Activated naive CD8-positive, alpha-beta T cell treated with anti-CD3 and anti-CD28 coated beads for 36 hours (primary cell): ENCODE measurements around the gene CITED1. TPM values are rescaled to one million over a fixed set of nuclear protein-coding genes. Genes with fewer than 3 reads are reported as not detected.

Experiments
- DNase-seq: peaks from one replicate; pipeline ENCODE4 v3.0.0; 2021
- H3K27ac Mint-ChIP-seq: one replicate; pipeline ENCODE4 v1.8.0; 2022; ENCODE audit warnings: mild to moderate bottlenecking, moderate library complexity, mixed read lengths
- H3K27me3 Mint-ChIP-seq: one replicate; pipeline ENCODE4 v1.8.0; 2022; ENCODE audit warnings: mild to moderate bottlenecking, mixed read lengths
- H3K36me3 Mint-ChIP-seq: one replicate; pipeline ENCODE4 v1.8.0; 2021; ENCODE audit warnings: mild to moderate bottlenecking, mixed read lengths
- H3K4me1 Mint-ChIP-seq: one replicate; pipeline ENCODE4 v1.8.0; 2021; ENCODE audit warnings: mixed read lengths
- H3K4me3 Mint-ChIP-seq: one replicate; pipeline ENCODE4 v1.8.0; 2022; ENCODE audit warnings: mild to moderate bottlenecking, moderate library complexity, mixed read lengths
- H3K9me3 Mint-ChIP-seq: one replicate; pipeline ENCODE4 v1.8.0; 2022; ENCODE audit warnings: mixed read lengths
- total RNA-seq, 2 experiments: library from RNA; stranded (reverse); gene quantifications; one replicate each; pipeline ENCODE4 v1.2.3, GENCODE V29; 2021

Gene CITED1
- total RNA-seq, 2 experiments from 2014 or later: not detected

DNA sequence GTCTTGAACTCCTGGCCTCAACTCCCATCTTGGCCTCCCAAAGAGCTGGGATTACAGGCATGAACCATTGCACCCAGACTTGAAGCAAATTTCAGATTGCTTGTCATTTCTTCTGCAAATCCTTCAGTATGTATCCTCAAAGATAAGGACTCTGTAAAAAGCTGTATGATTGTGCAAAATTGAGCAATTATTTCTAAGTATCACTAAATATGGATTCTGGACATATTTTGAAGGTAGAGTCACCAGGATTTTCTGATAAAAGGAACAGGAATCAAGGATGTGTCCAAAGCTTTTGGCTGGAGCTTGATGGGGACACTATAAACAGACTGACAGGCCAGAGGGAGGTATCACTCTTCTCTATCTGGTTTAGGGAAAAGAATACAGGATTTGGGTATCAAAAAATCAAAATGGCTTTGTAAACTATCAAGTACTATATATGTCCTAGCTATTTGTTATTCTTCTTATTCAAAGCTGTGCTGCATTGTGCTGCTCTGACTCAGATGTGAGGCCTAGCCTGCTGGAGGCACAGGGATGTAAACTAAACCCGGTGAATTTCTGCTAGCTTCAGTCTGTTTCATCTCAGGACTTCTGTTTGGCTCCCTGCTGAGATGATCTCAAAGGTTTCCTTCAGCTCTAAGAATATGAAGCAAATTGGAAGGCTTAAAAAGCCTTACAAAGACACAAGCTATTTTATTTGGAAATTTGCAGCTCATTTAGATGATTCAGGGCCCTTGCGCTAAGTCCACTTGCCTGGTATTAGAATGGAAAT, 36.9 kb downstream of the CITED1 start:
- H3K4me3 Mint-ChIP-seq: no peak overlapping the region
- H3K27ac Mint-ChIP-seq: no peak overlapping the region
- H3K9me3 Mint-ChIP-seq: peaks cover 1% of the 10 kb centered on the region
- H3K4me1 Mint-ChIP-seq: peaks cover 25% of the 10 kb centered on the region
- no peaks in the 10 kb centered on the region for H3K27me3 Mint-ChIP-seq
- DNase-seq: no peak
- peaks cover 34% of the 10 kb centered on the region for H3K36me3 Mint-ChIP-seq

DNA sequence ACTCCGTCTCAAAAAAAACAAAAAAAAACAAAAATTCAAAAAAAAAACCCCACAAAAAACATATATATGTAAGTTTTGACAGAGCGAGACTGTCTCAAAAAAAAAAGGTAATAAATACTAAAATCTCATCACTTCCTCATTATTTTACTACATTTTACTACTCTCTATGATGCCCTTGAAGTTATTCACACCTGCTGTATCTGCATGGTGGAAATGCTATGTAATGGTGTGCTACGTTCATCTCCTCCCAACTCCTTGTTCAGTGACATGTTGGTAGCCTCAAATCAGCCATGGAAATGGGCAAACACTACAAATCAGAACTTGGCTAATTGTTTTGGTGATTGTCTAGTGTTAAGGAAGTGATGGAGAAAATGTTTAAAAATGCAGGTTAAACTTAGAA, 40.5 kb downstream of the CITED1 start:
- peaks cover 11% of the 10 kb centered on the region for H3K4me1 Mint-ChIP-seq
- peaks cover 1% of the 10 kb centered on the region for H3K9me3 Mint-ChIP-seq
- DNase-seq: no peak
- peaks cover 12% of the 10 kb centered on the region for H3K36me3 Mint-ChIP-seq
- H3K27ac Mint-ChIP-seq: no peak overlapping the region
- H3K27me3 Mint-ChIP-seq: no peaks in the 10 kb centered on the region
- H3K4me3 Mint-ChIP-seq: no peak overlapping the region

GRCh38 chrX:72262077-72262476, 43.6 kb downstream of the CITED1 start:
- Mint-ChIP-seq H3K27me3 (no peaks in the 10 kb centered on the region), H3K9me3 (no peaks in the 10 kb centered on the region), H3K4me1 (peaks cover 4% of the 10 kb centered on the region), H3K27ac (no peak overlapping the region), H3K4me3 (no peak overlapping the region), H3K36me3 (no peaks in the 10 kb centered on the region)
- DNase-seq: no peak

- Mint-ChIP-seq H3K27me3 (peaks cover 5% of the 10 kb centered on the region), H3K4me1 (peaks cover 5% of the 10 kb centered on the region), H3K36me3 (no peaks in the 10 kb centered on the region), H3K4me3 (no peak overlapping the region), H3K27ac (no peak overlapping the region), H3K9me3 (no peaks in the 10 kb centered on the region)
- DNase-seq: no peak
Observed at GRCh38 chrX:72260448-72260847, 45.3 kb downstream of the CITED1 start.

DNA sequence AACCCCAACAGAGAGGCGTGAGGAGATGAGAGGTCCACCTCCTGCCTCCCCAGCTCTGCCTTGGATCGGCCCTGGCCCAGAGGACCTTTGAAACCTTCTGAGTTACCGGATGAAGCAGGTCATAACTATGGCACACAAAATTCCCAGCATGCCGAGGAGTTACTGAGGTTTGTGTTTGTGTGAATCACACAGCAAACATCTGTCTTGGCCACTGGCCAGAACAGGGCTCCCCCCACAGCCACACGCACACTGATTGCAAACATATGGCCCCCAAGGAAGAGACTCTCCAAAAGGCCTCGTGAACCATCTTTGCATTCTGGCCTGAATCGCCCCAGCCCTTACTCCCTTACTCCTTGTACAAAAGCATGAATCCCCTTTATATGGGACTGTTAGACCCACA, 47.5 kb downstream of the CITED1 start:
- peaks cover 10% of the 10 kb centered on the region for H3K4me1 Mint-ChIP-seq

DNA sequence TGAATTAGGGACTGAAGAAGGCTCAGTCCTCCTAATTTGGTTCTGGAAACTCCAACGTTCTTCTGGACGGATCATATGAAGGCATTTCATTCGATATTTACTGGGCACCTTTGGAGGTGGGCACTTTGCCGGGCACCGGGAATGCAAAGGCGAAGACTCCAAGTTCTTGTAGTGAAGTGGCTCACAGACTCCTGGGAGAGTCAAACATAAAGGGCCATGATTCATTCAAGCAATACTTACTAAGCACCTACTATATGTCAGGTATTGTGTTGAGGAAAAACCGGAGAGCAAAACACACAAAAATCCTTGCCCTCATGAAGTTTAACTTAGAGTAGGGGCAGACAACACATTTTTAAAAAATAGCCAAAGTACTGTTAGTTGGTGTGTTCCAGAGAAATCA, 49.9 kb downstream of the CITED1 start:
- no peaks in the 10 kb centered on the region for H3K36me3 Mint-ChIP-seq
- H3K27me3 Mint-ChIP-seq: peaks cover 29% of the 10 kb centered on the region
- peaks cover 7% of the 10 kb centered on the region for H3K4me1 Mint-ChIP-seq
- H3K4me3 Mint-ChIP-seq: no peak overlapping the region
- H3K27ac Mint-ChIP-seq: no peak overlapping the region
- no peaks in the 10 kb centered on the region for H3K9me3 Mint-ChIP-seq
- DNase-seq: no peak

More for the DNA sequence above, 47.5 kb downstream of the CITED1 start:
- Mint-ChIP-seq H3K4me3 (no peak overlapping the region), H3K27me3 (peaks cover 22% of the 10 kb centered on the region), H3K9me3 (no peaks in the 10 kb centered on the region), H3K27ac (no peak overlapping the region), H3K36me3 (no peaks in the 10 kb centered on the region)
- no peak for DNase-seq

- H3K27me3 Mint-ChIP-seq: peaks cover 29% of the 10 kb centered on the region
- DNase-seq: no peak
Observed at GRCh38 chrX:72255445-72255844, 50.3 kb downstream of the CITED1 start.

GRCh38 chrX:72254816-72255215, 50.9 kb downstream of the CITED1 start:
- Mint-ChIP-seq H3K27ac (no peak overlapping the region), H3K4me1 (peaks cover 7% of the 10 kb centered on the region), H3K36me3 (no peaks in the 10 kb centered on the region), H3K4me3 (no peak overlapping the region), H3K9me3 (no peaks in the 10 kb centered on the region), H3K27me3 (peaks cover 29% of the 10 kb centered on the region)
- DNase-seq: no peak

More at GRCh38 chrX:72255445-72255844, 50.3 kb downstream of the CITED1 start:
- no peaks in the 10 kb centered on the region for H3K36me3 Mint-ChIP-seq
- no peak overlapping the region for H3K27ac Mint-ChIP-seq
- peaks cover 7% of the 10 kb centered on the region for H3K4me1 Mint-ChIP-seq
- H3K9me3 Mint-ChIP-seq: no peaks in the 10 kb centered on the region
- no peak overlapping the region for H3K4me3 Mint-ChIP-seq

DNA sequence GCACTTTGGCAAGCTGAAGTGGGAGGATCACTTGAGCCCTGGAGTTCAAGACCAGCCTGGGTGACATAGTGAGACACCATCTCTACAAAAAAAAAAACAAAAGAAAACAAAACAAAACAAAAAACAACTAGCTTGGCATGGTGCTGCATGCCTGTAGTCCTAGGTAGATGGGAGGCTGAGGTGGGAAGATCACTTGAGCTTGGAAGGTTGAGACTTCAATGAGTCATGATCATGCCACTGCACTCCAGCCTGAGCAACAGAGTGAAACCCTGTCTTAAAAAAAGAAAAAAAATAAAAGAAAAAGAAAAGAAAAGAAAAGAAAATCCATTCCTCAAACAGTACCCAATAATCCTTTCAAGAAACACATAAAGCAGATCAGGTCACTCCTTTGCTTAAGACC, 52.0 kb downstream of the CITED1 start:
- DNase-seq: no peak
- H3K27ac Mint-ChIP-seq: no peak overlapping the region
- peaks cover 29% of the 10 kb centered on the region for H3K27me3 Mint-ChIP-seq
- H3K4me1 Mint-ChIP-seq: peaks cover 7% of the 10 kb centered on the region
- no peak overlapping the region for H3K4me3 Mint-ChIP-seq
- H3K36me3 Mint-ChIP-seq: no peaks in the 10 kb centered on the region
- H3K9me3 Mint-ChIP-seq: no peaks in the 10 kb centered on the region

Other genes with a start within 250 kb of the CITED1 start
- gene RTL5, start 174.0 kb downstream of the CITED1 start, total RNA-seq: under 1 TPM; 0.08 TPM
- gene PIN4, start 124.2 kb downstream of the CITED1 start, total RNA-seq: 1 to 10 TPM; 6.2 to 6.3 TPM
- gene ERCC6L, start 66.9 kb downstream of the CITED1 start, total RNA-seq: 10 to 100 TPM; 13.1 to 13.7 TPM
- 1,000 to 10,000 TPM; 1,252 to 1,255 TPM for gene RPS4X, start 28.7 kb downstream of the CITED1 start, total RNA-seq